Astrocyte of the hippocampus (primary cell): ENCODE data around the gene SLC33A1.
"Not testable (repeated sequence)": the region's sequence is repeated elsewhere in the genome, so short reads cannot be mapped to it uniquely, and the experiment has no call there.

Source experiments
- DNase-seq: peaks from one replicate; pipeline ENCODE4 v3.0.0; 2011; ENCODE audit warnings: low read depth, low spot score

Gene SLC33A1

DNA sequence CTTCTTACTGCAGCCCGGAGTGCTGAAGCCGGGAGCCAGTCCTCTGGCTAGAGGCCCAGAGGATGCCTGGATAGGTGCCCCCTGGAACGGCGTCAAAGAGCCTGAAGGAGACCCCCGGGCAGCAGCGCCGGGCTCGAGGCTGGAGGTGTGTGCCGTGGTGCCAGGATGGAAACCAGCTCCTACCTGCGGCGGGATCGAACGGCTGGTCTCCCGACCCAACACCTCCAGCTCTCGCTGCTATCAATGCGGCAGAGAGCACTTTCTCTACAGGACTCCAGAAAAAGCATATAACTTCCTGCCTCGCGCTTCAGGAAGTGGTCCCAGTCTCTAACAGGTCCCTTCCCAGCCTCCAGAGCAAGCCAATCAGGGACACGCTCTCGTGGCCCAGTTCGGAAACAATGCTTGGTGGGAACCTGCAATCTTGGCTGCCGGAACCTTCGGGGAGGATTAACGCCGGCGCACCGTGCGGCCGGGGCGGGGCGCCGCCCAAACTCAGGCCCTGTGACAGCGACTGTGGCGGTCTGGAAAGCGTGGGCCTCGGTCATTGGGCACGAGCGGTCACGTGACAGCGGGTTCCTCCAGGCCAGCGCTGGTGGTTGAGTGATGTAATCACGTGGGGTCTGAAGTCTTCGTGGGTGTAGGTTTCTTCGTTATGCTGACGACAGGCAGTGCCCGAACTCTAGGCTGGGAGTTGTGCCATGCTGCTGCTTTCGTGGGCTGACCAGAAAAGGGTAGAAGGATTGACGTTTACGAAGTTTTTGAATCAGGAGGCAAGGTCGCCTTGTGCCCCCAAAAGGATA lies at the start of gene SLC33A1:
Gene SLC33A1 (minus strand): TSS at position 287 of the 800 bp plus-strand sequence. CDS start 430 bp downstream, outside the sequence.
- DNase-seq = peak; percentile 100

DNA sequence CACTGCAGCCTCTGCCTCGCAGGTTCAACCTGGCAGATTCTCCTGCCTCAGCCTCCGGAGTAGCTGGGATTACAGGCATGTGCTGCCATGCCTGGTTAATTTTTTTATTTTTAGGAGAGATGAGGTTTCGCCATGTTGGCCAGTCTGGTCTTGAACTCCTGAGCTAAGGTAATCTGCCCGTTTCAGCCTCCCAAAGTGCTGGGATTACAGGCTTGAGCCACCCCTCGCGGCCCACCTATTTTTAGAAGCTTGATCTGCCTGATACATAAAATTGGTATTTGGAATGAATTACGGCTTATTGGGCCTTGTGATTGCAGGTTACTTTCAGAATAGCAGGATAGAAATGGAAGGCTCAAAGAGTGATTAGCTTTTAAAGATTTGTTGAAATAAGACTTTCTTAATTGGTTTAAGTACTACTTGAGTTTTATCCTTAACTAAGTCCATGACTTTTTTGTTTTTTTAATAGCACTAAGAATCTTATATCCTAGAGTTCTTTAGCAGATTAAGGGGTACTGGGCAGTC lies 41.2 kb upstream of the SLC33A1 start:
- no peak for DNase-seq

GRCh38 chr3:155891321-155891720 lies 37.1 kb upstream of the SLC33A1 start:
- DNase-seq = peak; percentile 47

DNA sequence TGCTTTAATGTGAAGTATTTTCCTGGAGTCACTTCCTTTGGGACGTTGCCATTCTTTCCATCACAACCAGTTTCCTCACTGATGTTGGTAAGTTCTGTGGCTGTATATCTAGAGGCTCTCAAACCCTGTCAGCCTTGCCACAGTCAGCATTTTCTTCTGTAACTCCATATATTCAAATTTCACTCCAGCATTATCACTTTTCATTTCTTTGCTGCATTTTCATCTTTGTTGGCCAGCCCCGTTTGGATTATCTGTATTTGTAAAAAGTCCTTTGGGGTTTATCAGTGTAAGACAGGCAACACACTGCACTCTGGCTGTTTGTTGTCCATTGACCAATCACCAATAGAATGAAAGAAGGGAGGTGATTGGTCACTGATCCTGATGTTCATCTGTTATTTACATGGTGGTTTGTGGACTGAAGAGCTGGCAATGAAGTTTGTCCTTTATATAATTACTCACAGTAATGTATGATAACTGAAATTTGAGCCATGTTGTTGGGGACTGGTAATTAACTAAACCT lies 36.5 kb upstream of the SLC33A1 start:
- DNase-seq = peak; percentile 42

DNA sequence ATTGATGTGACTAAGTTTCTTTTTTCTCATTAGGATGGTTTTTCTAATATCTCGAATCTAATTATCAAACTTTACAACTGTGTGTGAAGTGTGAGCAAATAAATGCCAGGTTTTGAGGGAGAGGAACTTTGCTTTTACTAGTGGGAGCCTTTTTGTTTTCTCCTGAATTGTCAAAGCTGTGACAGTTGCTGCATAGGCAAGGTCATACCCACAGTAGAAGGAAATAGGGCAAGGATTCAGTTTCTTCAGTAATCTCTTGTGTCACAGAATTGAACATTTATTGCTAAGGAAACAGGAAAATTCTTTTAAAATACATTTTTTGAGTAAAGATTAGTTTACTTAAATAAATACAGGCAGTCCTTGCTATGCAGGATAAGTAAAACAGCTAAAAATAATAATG lies 35.7 kb upstream of the SLC33A1 start:
- no peak for DNase-seq

- DNase-seq = no peak
Observed at GRCh38 chr3:155889212-155889611, 35.0 kb upstream of the SLC33A1 start.

DNA sequence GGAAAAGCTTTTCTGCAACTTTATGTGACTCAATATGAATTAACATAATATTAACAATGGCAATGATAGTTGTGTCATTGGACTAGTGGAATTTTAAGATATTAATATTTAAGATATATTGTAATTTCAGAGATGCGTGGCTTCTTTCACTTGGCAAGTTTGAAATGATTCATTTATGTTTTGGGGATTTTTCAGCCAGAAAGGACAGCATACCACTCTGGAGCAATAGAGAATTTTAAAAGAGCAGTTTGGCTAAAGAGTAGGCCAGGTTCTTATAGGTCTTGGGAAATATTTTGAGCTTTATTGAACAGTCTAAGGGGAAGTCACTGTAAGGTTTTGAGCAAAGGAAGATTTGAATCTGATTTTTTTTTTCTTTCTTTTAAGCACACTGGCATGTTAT lies 32.7 kb upstream of the SLC33A1 start:
- DNase-seq = no peak

- not testable (repeated sequence) for DNase-seq
Observed at GRCh38 chr3:155886348-155886747, 32.1 kb upstream of the SLC33A1 start.

DNA sequence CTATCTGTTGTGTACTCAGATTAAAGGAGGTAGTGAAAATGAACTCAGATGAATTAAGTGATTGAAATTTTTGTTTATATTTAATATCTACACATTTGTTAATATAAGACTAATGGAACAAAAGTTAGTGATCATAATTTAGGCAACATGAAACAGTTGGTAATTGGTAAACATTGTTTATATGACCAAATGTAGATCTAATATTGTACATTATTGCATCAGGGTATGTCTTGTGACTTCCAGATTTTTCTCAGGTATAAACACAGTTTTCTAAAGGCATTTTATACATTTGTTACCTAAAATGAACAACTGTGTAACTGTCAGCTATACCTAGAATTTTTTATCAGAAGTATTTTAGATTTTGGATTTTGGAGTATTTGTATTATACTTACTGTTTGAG lies 31.1 kb upstream of the SLC33A1 start:
- no peak for DNase-seq

DNA sequence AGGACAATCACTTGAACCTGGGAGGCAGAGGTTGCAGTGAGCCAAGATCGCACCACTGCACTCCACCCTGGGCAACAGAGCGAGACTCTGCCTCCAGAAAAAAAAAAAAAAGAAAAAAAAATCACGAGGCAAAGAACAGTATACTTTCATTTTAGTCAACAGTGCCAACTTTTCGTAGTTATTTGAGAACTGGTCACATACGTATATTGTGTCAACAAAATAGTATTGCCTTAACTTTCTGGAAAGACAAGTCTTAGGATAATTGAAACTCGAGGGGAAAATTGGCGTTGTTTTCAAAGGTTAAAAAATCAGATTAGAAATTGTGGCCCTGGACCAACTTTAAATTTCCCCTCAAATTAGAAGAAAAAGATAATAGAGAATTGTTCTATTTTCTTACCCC lies 30.1 kb upstream of the SLC33A1 start:
- no peak for DNase-seq

- no peak for DNase-seq
Observed at GRCh38 chr3:155880286-155880685, 26.1 kb upstream of the SLC33A1 start.

GRCh38 chr3:155876503-155876902 lies 22.3 kb upstream of the SLC33A1 start:
- no peak for DNase-seq

- DNase-seq = no peak
Observed at GRCh38 chr3:155876037-155876436, 21.8 kb upstream of the SLC33A1 start.

DNA sequence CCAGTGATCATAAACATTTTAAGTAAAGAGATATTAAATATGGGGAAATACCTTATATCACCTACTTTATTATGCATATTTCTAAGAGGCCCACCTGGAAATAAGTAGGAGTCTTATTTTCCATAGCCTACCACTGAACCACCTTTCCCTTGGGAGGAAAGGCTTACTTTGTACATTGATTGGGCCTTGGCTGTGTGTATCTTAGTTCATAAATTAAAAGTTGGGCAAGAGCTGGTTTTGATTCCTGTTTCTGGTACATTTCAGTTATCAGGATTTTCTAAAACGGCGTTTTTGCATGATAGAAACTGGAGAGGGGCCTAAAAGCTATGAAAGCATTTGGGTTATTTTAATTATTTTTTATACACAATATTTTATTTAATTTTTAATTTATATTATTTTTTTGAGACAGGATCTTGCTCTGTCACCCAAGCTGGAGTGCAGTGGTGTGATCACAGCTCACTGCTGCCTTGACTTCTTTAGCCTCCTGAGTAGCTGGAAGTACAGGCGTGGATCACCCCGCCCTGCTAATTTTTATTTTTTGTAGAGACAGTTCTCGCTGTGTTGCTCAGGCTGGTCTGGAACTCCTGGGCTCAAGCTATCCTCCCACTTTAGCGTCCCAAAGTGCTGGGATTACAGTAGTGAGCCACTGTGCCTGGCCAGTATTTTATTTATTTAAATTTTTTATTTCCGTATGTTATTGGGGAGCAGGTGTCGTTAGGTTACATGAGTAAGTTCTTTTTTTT lies 18.8 kb upstream of the SLC33A1 start:
- DNase-seq = no peak

DNA sequence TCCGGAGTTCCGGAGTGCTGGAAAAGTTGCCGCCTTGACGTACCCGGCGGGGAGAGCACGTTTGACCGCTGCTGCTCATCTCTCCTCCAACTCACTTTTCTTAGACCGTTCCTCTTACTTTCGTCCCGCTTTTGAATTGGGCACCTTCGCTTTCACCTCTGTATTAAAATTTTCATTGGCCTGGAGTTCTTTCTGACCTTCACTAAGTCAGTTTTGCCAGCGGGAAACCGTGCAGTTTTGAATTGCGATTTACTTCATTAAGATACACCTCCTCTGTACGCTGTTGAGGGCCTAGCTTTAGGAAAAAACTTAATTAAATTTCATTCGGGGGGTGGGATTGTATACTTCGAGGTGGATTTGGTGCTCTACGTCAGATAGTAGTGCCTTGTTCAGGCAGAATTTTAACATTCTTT lies 17.5 kb upstream of the SLC33A1 start:
- DNase-seq = no peak

GRCh38 chr3:155870945-155871745 lies 16.9 kb upstream of the SLC33A1 start:
- peak; percentile 60 for DNase-seq

- peak; percentile 99 for DNase-seq
Observed at GRCh38 chr3:155870133-155870944, 16.1 kb upstream of the SLC33A1 start, which contains the start of gene GMPS. TSS of gene GMPS (plus strand) at chr3:155870650. CDS start at chr3:155870871, 221 bp downstream.

GRCh38 chr3:155869691-155870090 lies 15.5 kb upstream of the SLC33A1 start:
- DNase-seq = no peak

GRCh38 chr3:155863072-155863784 lies 9.0 kb upstream of the SLC33A1 start:
- peak; percentile 16 for DNase-seq
